Skeletal muscle cell (primary cell): ENCODE measurements around the gene ZNF189.

Experiments used
- DNase-seq: peaks from one replicate; pipeline ENCODE4 v3.0.0-alpha.2; 2010; ENCODE audit warnings: low read depth
- H3K4me3 ChIP-seq: 2 replicates; pipeline ENCODE4 v1.5.1; 2011; ENCODE audit warnings: low read depth, mild to moderate bottlenecking, control low read depth, low read length, moderate library complexity

ZNF189 gene

DNA sequence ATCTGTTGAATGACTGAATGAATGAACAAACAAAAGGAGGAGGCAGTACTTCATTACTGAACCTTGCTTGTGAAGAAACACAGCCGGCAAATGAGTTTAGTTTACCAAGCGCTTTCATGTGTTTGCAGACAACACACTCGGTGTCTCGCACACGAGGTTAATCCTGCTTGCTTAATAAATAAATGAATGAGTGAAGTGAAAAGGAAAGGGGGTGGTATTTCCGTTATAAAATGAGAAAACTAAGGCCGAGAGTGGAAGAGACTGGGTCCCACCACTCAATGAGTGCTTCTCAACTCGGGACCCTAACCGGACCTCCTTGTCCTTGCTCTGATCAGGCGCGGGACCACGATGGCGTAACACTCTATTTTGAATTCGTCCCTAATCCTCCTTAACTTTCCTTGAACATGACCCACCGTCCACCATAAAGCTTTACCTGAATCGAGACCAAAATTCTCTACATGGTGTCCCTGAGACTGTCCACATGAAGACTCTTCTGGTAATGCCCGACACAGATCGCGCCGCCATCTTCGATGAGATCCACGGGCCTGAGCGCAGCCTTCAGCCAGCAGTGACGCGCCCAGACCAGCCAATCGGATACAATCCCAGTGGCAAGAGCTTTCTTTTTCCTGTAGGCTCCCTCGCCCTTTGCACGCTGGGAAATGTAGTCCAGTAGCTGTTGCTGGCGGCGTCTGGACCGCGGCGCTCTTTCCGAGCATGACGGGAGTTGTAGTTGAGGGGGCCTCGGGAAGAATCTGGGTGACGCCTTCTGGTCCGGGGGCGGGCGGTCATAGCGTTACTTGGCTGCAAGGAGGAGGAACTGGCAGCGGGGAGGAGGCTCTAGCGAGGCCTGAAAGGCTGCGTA, at the start of gene ZNF189, which contains the start of gene MRPL50:
ZNF189 (plus strand) TSS at position 784 of the 862 bp plus-strand sequence. CDS start 306 bp downstream, outside the sequence.
MRPL50 (minus strand) TSS at position 551 of the 862 bp plus-strand sequence; CDS start at position 525, 26 bp downstream.
- H3K4me3 ChIP-seq = peak within 1 kb of the TSS; percentile 83
- DNase-seq = peak; percentile 97

DNA sequence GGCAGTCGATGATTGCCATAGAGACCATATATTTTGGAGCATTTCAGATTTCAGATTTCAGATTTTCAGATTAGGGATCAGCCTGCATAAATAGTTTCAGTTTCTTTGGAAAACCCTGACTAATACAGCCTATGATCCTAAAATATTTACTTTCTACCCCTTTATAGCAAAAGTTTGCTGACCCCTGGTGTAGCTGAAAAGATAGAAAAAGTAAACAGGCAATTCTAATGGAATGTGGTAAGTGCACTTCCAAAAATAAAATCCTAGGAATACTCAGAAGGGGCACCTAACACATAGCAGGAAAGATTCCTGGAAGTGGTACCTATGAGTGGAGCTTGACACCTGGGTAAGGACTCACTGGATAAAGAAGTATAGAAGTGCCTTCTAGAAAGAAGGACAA, 48.4 kb upstream of the ZNF189 start:
- no peak for DNase-seq
- no peak overlapping the region for H3K4me3 ChIP-seq

DNA sequence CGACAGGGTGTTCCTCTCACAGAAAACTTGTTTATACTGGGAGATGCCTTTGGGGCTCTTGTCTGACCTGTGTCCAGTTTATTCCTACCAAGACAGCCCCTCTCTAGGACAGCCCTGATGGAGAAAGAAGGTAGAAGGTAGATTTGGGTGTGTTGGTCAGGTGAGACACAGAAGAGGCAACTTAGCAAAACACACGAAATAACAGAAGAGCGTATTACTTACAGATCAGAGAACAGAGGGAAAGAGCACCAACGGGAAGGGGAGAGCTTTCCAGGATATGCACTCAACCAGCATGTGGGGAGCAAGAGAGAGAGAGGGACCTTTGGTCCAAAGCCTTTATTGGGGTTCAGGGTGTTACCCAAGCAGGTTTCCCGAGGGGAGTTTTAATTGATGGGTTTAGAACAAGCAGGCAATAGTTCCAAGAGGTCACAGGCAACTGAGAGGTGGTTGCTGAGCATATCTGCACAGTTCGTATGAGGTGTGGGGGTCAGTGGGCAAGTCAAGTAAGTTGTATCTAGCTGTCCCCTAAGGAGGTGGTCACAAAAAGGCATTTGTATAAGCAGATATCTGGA, 45.7 kb upstream of the ZNF189 start:
- no peak for DNase-seq
- no peak overlapping the region for H3K4me3 ChIP-seq

DNA sequence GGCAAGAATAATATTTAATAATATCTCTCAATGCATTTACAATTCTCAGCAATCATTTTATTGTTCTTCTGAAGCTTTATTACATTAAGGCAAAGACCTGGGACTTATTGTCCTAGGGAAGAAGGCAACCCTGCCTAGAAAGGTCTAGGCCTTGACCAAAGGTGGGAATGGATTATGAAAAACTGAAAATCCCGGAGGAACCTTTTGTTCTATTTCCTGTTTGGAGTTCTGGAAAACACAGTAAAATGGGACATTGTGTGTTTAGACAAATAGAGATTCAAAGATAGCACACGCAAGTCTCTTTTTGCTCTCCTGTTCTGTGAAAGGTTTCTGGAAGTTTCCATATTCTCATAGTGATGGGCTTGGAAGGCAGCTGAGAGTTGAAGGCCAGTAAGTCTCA, 45.0 kb upstream of the ZNF189 start:
- no peak overlapping the region for H3K4me3 ChIP-seq

DNA sequence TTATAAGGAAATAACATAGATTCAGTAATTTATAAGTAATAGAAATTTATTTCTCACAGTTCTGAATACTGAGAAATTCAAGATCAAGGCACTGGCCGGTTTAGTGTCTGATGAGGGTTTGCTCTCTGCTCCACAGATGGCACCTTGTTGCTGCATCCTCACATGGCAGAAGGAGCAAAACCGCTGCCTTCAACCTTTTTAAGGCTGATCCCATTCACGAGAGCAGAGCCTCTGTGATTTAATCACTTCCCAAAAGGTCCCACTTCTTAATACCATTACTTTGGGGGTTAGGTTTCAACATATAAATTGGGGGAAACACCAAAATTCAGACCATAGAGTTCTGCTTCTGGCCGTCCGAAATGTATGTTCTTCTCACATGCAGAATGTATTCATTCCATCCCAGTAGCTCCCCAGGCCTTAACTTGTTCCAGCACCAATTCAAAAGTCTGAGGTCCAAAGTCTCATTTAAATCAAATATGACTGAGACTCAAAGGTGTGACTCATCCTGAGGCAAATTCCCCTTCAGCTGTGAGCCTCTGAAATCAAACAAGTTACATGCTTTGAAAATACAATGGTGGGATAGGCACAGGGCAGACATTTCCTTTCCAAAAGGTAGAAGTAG, 44.4 kb upstream of the ZNF189 start:
- H3K4me3 ChIP-seq = no peak overlapping the region
- no peak for DNase-seq

More for the DNA sequence above, 45.0 kb upstream of the ZNF189 start:
- no peak for DNase-seq

DNA sequence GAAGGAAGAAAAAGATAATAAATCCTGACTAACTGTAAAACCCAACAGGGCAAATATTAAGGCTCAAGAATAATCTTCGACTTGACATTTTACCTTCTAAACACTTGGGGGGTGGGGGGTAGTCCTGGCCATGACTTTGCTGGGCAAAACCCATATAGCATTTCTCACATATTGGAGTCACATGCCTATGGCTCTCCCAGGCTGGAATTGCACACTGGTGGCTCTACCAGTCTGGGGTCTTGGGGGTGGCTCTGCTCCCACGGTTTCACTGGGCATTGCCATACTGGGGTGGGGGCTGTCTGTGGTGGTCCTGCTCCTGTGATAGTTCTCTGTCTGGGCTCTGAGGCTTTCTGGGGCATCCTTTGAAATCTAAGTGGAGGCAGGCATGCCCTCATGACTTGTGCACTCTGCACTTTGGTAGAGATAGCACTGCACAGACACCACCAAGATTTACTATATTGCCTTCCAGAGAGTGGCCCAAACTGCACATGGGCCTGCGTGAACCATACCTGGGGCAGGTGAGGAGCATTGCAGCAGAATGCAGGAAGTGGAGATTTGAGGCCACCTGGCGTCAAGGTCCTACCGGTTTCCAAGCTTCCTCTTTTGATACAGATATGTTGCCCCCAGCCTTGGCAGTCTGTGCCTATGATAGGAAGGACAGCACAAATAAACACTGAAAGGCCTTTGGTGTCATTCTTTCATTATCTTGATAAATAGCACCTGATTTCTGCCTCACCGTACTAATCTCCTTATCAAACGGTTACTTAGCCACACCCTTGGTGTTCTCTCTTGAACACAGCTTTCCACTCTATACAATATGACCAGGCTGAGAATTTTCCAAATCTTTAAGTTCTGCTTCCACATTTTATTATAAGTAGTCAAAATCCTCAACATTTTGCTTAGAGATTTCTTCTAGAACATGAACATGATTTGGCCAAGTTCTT, 43.6 kb upstream of the ZNF189 start:
- no peak for DNase-seq
- H3K4me3 ChIP-seq = no peak overlapping the region

DNA sequence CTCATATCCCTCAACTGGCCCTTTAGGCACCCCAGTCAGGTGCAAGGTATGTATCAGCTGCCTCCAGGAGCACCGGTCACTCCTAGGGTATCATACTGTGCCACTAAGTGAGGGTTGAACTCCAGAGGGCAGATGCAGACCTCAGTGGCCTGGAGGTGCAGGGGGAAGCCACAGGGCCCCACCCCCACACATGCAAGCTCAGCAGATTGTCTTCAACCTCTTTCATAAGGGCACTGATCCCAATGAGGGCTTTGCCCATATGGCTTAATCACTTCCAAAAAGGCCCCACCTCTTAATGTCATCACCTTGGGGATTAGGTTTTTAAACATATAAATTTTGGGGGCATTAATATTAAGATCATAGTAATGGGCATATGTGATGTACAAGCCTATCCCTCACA, 42.0 kb upstream of the ZNF189 start:
- DNase-seq = no peak
- H3K4me3 ChIP-seq = no peak overlapping the region

DNA sequence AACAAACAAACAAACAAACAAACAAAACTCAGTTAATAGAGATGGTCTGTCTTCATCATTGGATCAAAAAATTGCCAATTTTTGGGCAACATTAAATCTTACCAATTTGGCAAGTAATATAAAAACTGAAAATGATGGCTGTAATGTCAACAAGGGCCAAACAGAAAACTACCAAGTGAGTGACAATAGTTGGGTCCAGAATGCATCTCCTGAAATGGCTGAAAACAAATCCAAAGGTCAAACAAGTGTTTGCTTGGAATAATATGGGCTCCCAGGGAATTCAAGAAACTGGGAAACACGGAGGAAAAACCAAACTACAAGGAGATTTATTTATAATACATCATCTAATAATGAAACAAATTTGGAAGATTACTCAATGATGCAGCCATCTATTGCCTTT, 39.0 kb upstream of the ZNF189 start:
- no peak for DNase-seq
- H3K4me3 ChIP-seq = no peak overlapping the region

DNA sequence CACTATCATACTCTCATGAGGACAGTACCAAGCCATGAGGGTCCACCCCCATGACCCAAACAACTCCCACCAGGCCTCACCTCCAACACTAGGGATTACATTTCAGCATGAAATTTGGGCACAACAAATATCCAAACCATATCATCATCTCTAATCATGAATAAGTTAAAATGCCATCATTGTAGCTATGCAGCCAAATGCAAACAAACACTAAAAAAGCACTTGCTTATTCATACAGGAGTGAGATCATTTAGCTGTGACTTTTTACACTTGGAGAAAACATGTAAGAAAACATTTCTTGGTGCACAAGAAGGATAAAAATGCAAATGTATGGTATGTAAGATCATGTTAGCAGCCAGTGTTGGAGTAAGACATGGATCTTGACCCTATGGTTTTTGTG, 38.0 kb upstream of the ZNF189 start:
- no peak overlapping the region for H3K4me3 ChIP-seq
- DNase-seq = no peak

DNA sequence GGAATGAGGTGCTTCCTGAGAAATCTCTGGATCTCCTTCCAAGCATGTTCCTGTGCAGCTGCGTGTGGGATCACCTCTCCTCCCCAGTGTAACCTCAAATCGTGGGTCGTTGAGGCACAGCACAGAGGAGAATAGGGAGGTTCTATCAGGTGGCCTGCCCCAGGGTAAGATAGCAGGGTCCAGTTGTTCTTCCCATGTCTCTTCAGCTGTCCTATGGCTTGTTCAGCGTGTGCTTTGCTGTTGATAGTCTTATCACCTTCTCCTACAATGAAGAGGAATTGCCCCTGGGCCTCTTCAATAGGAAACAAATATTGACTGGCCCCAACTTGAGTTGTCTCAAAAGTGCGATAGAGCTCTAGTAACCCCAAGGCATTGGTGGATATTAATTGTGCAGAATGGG, 36.2 kb upstream of the ZNF189 start:
- DNase-seq = no peak
- no peak overlapping the region for H3K4me3 ChIP-seq

DNA sequence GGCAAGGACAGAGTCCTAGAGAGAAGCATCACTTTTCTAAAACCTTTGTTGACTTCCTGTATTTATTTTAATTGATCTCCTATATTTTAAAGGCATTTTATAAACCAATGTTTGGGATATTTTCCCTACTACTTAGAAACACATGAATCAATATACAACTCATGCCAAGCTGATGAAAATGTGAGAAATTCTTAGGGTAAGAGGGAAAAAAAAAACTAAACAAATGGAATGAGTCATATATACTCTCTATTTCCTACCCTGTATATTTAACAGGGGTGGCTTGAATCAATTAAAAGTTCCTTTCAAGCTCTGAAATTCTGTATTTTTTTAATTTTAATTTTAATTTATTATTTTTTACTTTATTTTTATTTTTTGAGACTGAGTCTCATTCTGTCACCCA, 33.5 kb upstream of the ZNF189 start:
- peak; percentile 10 for DNase-seq
- H3K4me3 ChIP-seq = no peak overlapping the region

DNA sequence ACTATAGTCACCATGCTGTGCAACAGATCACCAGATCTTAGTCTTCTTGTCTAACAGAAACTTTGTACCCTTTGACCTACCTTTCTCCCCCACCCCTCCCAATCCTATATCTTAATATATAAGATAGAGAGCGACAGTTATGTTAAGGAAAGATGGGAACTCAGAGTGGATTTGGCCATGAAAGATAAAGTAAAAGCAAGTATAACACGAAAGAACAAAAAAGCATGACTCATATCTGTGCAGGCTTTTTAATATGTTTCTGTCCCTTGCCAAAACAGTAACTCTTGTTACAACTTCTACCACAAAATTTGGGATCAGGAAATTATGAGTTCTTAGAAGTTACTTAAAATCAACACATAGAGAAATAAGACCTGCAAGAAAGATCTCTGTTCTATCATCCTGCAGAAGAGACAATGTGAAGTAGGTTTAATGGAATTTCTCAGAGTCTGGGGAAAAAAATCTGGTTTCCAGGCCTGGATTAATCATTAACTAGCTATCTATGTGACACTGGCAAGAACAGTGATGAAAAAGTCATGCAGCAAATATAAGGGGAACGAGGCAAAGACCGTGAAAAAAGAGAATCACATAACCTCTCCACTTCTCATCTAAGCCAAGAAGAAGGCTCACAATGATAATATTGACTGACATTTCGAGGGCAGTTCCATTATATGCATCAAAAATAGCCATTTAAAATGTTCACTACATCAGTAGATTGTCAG, 32.5 kb upstream of the ZNF189 start:
- no peak overlapping the region for H3K4me3 ChIP-seq
- DNase-seq = peak; percentile 11

DNA sequence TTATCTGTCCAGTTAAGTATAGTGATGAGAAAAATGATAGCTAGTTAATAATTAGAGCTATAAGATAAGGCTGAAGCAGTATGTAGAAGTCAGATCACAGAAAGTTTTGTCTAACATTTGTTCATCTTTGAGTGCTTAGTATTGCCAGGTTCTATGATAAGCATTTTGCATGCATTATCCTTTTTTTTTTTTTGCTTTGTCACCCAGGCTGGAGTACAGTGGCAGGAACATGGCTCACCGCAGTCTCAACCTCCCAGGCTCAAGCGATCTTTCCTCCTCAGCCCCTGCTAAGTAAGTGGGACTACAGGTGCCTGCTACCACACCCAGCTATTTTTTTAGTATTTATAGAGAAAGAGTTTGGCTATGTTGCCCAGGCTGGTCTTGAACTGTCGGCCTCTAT, 31.3 kb upstream of the ZNF189 start:
- no peak for DNase-seq
- H3K4me3 ChIP-seq = no peak overlapping the region

DNA sequence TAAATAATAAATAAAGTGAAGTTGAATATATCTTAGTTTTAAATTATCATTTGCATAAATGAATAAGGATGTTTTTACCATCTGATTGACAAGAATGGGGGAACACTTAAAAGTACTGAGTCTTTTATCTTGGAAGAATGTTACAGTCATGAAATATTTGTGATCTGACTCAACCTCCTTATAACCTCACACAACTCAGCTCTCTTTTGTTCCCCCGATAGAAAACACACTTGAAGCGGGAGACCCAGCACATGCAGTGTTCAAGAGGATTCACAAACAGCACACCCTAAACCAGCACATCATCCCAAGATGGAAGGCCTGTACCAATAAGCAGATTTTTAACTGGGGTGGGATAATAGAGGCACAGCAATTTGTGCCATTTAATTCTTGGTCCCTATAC, 29.4 kb upstream of the ZNF189 start:
- no peak for DNase-seq
- no peak overlapping the region for H3K4me3 ChIP-seq

DNA sequence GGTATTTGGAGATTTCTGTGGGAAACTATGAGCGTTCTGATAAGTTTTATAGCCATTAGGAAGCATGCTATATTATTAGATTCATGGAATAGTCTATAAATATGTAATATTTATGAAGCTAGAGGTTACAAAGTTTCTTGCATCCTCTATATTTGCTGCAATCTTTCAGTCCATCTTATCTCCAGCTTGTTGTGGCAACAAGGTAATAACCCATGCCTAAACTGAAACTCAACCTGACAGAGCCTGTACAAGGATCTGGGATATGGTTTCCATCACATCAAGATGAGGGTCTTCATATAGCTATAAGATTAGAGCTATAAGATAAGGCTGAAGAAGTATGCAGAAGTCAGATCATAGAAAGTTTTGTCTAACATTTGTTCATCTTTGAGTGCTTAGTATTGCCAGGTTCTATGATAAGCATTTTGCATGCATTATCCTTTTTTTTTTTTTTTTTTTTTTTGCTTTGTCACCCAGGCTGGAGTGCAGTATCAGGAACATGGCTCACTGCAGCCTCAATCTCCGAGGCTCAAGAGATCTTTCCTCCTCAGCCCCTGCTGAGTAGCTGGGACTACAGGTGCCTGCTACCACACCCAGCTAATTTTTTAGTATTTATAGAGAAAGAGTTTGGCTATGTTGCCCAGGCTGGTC, 28.6 kb upstream of the ZNF189 start:
- no peak for DNase-seq
- H3K4me3 ChIP-seq = no peak overlapping the region

DNA sequence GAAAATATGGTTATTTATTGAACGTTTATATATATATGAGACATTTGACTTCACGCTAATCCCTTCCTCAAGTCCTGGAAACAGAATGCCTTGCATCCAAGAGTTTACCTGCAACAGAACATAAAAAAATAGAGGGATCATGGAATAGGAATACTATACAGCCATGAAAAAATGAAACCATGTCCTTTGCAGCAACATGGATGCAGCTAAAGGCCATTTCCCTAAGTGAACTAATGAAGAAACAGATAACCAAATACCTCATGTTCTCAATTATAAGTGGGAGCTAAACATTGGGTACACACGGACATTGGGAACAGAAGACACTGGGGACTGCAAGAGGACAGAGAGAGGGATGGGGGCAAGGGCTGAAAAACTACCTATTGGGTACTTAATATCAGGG, 26.8 kb upstream of the ZNF189 start:
- no peak for DNase-seq

DNA sequence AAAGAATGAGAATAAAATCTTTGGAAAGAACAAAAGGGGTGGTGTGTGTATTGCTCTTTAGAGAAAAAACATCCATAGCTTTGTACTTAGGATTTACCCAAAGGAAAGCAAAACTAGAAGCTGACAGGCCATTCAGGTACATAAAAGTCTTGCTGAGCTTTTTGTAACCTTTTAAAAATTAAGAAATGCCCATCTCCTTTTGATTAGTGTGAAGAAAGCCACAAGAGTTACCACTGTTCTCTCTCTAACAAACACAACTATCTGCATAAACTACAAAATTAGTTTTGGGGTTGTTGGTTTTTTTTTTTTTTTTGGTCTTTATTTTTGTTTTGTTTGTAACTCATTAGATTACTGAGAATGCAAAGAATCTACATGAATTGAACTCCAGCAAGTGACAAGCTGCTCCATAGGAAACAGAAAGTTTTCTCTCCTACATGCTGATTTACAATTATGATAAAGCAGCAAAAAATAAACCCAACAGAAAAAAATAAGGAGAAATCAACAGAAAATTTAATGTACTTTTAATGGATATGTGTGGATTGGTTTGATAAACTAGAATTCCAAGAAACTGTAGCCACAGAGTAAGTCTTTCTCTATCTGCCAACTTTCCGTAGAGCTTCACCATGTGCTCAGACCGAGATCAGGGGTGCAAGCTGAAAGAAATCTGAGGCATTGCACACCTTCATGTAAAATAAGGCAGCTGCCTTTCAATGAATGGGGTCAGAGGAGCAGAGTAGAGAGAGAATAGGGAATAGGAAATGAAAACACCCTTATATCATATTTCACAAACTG, 26.1 kb upstream of the ZNF189 start:
- no peak for DNase-seq
- H3K4me3 ChIP-seq = no peak overlapping the region

More for the DNA sequence above, 26.8 kb upstream of the ZNF189 start:
- H3K4me3 ChIP-seq = no peak overlapping the region

DNA sequence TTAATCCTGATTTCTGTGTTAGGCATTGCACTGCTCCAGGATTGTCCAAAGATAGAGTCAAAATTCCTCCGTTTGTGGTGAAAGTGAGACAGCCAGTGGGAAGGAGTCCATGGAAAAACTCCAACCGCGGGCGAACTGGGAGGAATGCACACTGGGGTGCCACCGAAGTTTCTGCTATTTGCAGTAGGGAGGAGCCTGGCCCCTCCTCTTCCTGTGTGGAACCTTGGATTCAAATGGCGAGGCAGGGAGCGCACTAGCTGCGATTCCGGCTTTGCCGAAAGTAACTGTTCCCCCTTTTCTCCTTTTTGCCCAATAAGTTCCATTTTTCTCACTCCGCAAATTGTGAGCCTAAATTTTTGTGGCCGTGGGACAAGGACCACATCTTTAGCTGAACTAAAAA, 23.1 kb upstream of the ZNF189 start:
- no peak for DNase-seq
- H3K4me3 ChIP-seq = no peak overlapping the region
